TTC549 (cell line): ENCODE data around the gene DCHS2.

ENCODE experiments used
- FAIRE-seq: peaks from 2 replicates; lab custom pipeline; 2012; peaks lifted over from hg19 to GRCh38; lab: Jason Lieb, UNC

Gene DCHS2

GRCh38 chr4:154450966-154451365, 40.6 kb downstream of the DCHS2 start:
- no peak for FAIRE-seq

GRCh38 chr4:154444958-154445357, 46.6 kb downstream of the DCHS2 start:
- FAIRE-seq, result no peak

GRCh38 chr4:154441982-154442381, 49.6 kb downstream of the DCHS2 start:
- no peak for FAIRE-seq

- no peak for FAIRE-seq
These were observed 50.5 kb downstream of the DCHS2 start for GRCh38 chr4:154441124-154441523.

GRCh38 chr4:154439224-154439623, 52.4 kb downstream of the DCHS2 start:
- FAIRE-seq, result no peak

- no peak for FAIRE-seq
These were observed 55.7 kb downstream of the DCHS2 start for GRCh38 chr4:154435895-154436294.

- no peak for FAIRE-seq
These were observed 58.1 kb downstream of the DCHS2 start for GRCh38 chr4:154433543-154433942.

GRCh38 chr4:154429176-154429575, 62.4 kb downstream of the DCHS2 start:
- no peak for FAIRE-seq

- no peak for FAIRE-seq
These were observed 64.5 kb downstream of the DCHS2 start for GRCh38 chr4:154427149-154427548.

- no peak for FAIRE-seq
These were observed 66.1 kb downstream of the DCHS2 start for GRCh38 chr4:154425514-154425913.

- no peak for FAIRE-seq
These were observed 66.7 kb downstream of the DCHS2 start for GRCh38 chr4:154424810-154425484.

GRCh38 chr4:154422152-154422551, 69.4 kb downstream of the DCHS2 start:
- no peak for FAIRE-seq

- no peak for FAIRE-seq
These were observed 70.0 kb downstream of the DCHS2 start for GRCh38 chr4:154421618-154422017.

- FAIRE-seq, result no peak
These were observed 74.3 kb downstream of the DCHS2 start for GRCh38 chr4:154417373-154417673.

- no peak for FAIRE-seq
These were observed 75.4 kb downstream of the DCHS2 start for GRCh38 chr4:154416190-154416547.

GRCh38 chr4:154415313-154415712, 76.3 kb downstream of the DCHS2 start:
- no peak for FAIRE-seq

- no peak for FAIRE-seq
These were observed 76.8 kb downstream of the DCHS2 start for GRCh38 chr4:154414796-154415195.

GRCh38 chr4:154414371-154414770, 77.2 kb downstream of the DCHS2 start:
- no peak for FAIRE-seq

GRCh38 chr4:154407443-154407842, 84.2 kb downstream of the DCHS2 start:
- FAIRE-seq, result no peak

GRCh38 chr4:154406018-154406795, 85.4 kb downstream of the DCHS2 start:
- no peak for FAIRE-seq

- FAIRE-seq, result no peak
These were observed 92.2 kb downstream of the DCHS2 start for GRCh38 chr4:154399259-154399974.

- FAIRE-seq, result no peak
These were observed 101.3 kb downstream of the DCHS2 start for GRCh38 chr4:154390324-154390723.

GRCh38 chr4:154389148-154389547, 102.5 kb downstream of the DCHS2 start:
- FAIRE-seq, result no peak

- no peak for FAIRE-seq
These were observed 107.6 kb downstream of the DCHS2 start for GRCh38 chr4:154384012-154384411.
